GF-D8 (cell line): Measurements from ENCODE around the gene KIAA1671.
"Not testable (repeated sequence)": the region's sequence is repeated elsewhere in the genome, so short reads cannot be mapped to it uniquely, and the experiment has no call there.

Experiments used
- DNase-seq: peaks from one replicate; lab custom pipeline; 2025; lab: John Stamatoyannopoulos, UW

KIAA1671 gene

DNA sequence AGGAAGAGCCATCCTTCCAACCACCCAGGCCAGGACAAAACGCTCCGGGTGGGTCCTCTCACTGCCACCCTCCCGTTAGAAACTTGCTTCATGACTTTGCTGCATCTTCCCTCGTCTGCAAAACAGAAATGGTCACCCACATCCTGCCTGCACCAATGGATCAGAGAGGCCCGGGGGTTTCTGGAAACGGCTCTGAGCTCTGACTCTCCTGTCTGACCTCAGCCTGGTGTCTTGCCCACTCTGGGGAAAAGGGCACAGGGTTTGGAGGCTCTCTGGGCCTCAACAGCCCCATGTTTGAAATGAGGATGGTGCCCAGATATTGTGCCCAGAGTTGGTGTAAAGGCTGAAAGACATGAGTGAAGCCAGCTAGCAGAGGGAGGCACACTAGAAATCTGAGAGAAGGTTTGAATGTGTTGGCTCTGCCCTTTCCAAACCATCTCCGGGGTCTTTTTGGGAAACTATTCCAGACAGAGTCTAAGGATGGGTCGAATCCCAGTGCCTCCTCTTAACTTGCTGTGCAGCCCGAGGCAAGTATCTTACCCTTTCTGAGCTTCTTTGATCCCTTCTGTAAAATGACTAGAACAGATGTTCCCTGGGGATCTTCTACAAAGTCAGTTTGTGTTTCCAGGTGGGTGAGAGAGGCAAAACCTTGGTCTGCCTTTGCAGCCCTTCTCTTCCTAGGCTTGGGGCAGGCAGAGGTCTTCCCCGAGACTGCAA lies 249.2 kb downstream of the KIAA1671 start:
- DNase-seq, result no peak

GRCh38 chr22:25202290-25202921 lies 249.9 kb downstream of the KIAA1671 start:
- no peak for DNase-seq

- no peak for DNase-seq
Observed at GRCh38 chr22:25203082-25203481, 250.6 kb downstream of the KIAA1671 start.

DNA sequence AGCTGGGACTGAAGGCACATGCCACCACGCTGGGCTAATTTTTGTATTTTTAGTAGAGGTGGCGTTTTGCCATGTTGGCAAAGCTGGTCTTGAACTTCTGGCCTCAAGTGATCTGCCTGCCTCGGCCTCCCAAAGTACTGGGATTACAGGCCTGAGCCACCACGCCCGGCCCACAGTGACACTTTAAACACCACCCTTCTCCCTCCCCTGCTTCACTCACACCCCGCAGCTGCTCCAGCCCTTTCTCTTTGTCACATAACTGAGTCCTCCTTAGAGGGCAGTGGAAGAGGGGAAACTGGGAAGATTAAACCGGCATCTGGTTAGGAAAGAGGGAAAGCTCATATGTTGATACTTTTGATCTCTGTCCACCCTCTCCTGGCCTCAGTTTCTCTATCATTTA lies 252.0 kb downstream of the KIAA1671 start:
- not testable (repeated sequence) for DNase-seq

- DNase-seq, result no peak
Observed at GRCh38 chr22:25205847-25206246, 253.3 kb downstream of the KIAA1671 start.

DNA sequence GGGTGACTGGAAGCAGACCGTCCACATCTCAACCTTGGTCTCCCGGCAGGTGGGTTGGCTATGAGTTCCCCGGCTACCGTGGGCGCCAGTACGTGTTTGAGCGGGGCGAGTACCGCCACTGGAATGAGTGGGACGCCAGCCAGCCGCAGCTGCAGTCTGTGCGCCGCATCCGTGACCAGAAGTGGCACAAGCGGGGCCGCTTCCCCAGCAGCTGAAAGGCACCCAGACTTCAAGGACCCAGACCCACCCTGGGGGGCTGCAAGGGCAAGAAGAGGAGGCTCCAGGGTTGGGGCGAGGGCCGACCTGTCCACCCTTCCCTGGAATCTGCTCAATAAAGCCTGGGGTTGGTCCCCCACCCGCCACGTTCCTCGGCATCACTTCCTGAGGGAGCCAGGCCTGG lies 254.5 kb downstream of the KIAA1671 start:
- no peak for DNase-seq

DNA sequence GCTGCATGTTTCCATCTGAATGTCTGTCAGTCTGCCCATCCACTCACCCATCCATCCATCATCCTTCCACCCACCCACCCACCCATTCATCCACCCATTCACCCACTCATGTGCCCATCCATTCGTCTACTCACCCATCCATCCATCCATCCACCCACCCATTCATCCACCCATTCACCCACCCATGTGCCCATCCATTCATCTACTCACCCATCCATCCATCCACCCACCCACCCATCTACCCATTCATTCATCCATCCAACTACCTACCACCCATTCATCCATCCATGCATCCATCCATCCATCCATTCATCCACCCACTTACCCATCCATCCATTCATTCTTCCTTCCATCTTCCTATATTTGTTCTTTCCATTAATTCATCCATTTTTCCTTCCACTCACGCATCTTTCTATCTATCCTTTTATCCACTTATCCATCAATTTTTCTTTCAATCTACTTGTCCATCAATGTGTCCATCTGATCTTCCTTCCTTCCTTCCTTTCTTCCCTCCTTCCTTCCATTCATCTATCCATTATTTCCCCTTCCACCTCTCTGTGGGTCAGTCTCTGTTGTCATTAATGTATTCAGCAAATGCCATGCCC lies 255.1 kb downstream of the KIAA1671 start:
- no peak for DNase-seq

DNA sequence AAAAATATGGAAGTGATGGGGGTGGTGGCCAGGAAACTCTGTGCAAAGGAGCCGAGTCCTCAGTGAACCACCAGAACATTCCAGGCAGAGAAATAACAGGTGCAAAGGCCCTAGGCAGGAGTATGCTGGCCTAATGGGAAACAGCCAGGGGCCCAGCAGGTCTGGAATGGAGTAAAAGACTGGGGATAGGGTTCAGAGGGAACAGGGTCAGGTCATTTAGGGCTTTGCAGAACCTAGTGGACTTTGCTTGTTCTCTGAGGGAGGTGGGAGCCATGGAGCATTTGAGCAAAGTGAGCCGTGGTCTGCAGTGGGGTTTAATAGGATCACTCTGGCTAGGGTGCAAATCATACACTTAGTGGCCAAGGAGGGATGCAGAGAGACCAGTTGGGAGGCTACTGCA lies 255.8 kb downstream of the KIAA1671 start:
- DNase-seq, result no peak

DNA sequence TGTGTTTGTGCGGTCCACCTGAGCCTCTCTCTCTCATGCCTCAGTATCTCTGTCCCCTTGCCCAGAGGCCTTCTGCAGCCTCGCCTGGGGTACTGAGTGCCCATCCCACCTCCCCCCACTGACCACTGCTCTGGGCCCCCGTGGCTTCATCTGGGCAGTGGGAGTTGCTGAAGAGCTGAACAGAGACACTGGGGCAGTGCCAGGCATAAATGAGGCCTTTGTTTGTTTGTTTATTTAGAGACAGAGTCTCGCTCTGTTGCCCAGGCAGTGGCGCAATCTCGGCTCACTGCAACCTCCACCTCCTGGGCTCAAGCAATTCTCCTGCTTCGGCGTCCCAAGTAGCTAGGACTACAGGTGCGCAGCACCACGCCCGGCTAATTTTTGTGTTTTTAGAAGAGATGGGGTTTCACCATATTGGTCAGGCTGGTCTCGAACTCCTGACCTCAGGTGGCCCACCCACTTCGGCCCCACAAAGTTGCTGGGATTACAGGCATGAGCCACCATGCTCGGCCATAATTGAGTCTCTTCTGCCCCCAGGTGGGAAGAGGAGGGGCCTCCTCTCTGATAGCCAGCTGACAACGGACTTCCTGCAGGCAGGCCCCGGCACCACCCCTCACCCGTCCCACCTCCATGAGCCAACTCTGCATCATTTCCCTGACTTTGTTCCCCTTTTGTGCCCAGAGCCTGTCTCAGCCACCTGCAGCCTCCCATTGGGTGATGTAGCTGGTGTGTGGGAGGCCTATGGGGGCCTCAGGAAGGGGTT lies 256.4 kb downstream of the KIAA1671 start:
- DNase-seq, result no peak

DNA sequence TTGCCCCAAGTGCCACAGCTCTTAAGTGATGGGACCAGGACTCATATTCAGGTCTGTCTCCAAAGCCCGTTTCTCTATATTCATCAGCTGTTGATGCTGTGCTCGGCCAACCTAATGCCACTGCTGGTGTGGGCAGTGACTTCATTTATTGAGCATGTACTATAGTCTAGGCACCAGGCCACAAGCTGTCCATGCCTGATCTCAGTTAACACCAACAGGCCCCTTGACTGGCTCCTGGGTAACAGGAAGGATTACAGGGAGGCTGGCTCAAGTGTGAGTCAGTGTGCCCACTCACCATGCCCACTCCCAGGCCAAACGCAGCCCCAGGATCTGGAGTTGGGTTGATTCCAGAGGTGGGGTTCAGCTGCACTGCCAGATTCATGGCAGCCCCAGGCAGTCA lies 258.3 kb downstream of the KIAA1671 start:
- DNase-seq, result no peak

DNA sequence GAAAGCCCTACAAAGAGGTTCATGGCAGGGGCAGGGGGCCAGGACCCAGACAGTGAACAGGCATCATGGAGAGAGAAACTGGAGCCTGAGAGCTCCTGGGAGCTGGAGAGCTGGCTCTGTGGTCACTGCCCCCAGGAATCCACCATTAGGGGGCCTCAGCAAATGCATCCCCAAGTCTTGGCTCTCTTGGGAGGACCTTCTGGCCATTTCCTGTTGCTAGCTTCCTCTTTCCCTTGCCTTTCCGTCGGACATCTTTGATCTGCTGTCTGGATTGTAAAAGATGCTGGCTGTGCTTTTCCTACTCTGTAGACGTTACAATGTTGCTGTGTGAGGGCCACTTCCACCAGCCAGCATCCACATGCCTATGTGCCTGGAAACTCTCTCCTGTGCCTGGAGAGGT lies 259.8 kb downstream of the KIAA1671 start:
- no peak for DNase-seq

GRCh38 chr22:25213221-25213620 lies 260.7 kb downstream of the KIAA1671 start:
- no peak for DNase-seq

DNA sequence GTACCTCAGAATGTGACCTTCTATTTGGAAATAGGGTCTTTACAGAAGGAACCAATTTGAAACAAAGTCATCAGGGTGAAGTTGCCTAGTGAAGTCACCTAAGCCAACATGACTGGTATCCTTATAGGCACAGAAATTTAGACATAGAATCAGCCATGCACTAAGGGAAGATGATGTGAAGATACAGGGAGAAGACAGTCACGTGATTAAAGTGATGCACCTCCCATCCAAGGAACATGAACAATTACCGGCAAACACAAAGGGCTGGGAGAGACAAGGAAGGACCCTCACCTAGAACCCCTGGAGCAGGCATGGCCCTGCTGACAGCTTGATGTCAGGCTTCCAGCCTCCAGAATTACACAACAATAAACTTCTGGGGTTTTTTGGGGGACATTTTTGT lies 263.7 kb downstream of the KIAA1671 start:
- no peak for DNase-seq

DNA sequence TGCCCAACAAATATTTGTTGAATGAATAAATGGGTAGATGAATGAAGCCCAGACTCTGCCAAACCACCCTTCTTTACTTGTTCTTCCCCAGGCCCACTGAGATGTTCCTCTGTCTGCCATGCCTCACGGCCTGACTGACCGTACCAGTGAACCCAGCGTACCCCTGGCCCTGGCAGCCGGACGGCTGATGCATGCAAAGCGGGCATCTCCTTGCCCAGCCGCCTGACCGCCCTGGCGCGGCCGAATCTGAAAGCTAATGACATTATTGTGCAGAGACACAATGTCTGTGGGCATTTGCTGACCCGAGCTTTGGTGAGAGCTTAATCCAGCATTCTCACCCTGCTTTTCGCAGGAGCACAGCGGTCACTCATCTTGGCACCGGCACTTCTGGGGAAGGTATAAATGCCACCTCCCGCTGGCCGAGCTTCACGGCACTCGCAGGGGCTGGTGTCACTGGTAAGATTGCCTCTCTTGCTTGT lies 266.7 kb downstream of the KIAA1671 start, which contains the start of gene CRYBB2:
Gene CRYBB2 (plus strand): TSS at position 429 of the 479 bp plus-strand sequence. CDS start 1,791 bp downstream, outside the sequence.
- no peak for DNase-seq

- no peak for DNase-seq
Observed at GRCh38 chr22:25219948-25220442, 267.5 kb downstream of the KIAA1671 start.

DNA sequence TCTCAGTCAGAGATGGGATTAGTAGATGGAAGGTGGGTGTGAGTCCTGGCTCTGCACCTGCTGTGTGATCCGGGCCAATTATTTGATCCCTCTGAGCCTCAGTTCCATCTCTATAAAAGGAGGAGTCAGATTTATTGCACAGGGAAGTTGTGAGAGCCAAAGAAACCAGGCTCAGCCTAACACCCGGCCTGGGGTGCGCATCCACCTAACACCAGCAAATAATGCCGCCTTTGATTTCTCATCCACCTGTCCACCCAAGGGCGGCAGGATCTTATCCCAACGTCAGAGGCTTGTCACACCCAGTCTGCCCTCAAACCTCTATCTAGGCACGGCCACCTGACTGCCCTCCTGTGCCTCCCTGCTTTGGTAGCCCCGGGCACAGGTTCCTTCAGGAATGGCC lies 269.3 kb downstream of the KIAA1671 start:
- DNase-seq, result no peak

DNA sequence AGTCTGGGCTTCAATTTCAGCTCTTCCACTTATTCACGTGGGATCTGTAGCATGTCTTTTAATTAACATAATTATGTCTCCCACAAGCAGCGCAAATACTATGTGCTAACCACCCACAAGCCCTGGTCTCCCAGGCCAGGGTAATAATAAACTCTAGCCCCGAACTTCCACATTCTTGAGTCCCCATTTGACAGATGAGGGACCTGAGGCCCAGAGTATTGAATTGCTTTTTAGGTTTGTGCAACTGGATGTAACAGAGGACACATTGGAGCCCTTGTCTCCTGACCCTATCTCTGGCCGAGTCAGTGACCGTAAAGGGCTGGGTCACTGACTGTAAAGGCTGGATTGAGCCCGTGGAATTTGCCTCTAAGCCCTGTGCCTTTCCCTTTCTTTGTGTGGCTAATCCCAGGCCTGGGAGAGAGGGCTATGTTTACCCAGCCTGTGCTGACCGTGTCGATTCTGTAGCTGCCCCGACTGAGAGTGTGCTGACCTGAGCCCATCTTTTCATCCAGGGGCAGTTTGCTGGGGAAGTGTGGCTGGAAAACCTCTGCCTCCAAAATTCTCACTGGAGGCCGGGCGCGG lies 270.8 kb downstream of the KIAA1671 start:
- no peak for DNase-seq

GRCh38 chr22:25228822-25229221 lies 276.3 kb downstream of the KIAA1671 start:
- no peak for DNase-seq

DNA sequence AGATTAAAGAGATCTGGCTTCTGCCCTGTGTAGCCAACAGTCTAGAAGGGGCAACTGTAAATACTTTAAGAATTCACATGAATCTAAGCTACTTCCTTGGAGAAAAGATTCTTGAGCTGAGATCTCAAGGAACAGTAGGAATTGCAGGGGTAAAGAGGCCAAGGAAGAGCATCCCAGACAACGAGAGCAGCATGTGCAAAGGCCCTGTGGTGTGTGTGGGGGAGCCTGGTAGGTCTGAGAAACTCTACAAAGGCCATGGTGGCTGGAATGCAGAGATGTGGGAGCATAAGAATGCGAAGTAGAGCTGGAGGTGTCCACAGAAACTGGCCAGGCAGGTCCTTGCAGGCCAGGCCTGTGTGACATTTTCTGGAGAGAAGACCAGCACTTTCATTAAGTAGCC lies 278.2 kb downstream of the KIAA1671 start:
- not testable (repeated sequence) for DNase-seq

DNA sequence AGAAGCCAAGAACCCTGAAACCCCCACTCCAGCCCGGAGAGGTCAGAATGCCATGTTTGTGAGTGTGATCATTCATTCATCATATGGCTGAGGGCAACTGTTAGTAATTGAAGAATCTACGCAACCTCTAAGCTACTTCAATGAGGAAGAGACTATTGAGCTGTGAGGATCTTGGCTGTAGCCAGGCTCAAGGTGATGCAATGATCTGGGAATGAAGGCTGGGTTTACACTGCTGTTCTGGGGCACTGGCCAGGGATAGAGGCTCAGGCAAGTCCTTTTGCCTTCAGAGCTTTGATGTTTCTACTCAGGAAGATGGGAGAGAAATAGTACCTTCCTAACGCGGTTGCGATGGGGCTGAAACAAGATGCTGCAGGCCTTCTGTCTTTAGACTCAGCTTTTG lies 279.8 kb downstream of the KIAA1671 start:
- no peak for DNase-seq

- DNase-seq, result not testable (repeated sequence)
Observed at GRCh38 chr22:25233706-25234105, 281.2 kb downstream of the KIAA1671 start.
